GM23338 (cell line): ENCODE data around the gene ITGB2.

Experiments
- CREB1 ChIP-seq: fragments of 250-450 bp; sonication (Bioruptor Pico); IDR thresholded peaks from 2 replicates; pipeline ENCODE4 v1.5.0; 2020; ENCODE audit warnings: low read depth, mild to moderate bottlenecking, moderate library complexity
- CTCF ChIP-seq, 2 experiments: fragments of 200-600 bp in 1 of 2; sonication (generic) in 1 of 2; conservative IDR thresholded peaks; 2 replicates each; pipeline versions ENCODE4 v1.5.1 to v1.6.1; 2016 to 2017; ENCODE audit warnings: antibody characterized with exemption in 2 of 2, low read depth in 2 of 2, mild to moderate bottlenecking in 2 of 2, moderate library complexity in 1 of 2
- EZH2 ChIP-seq: fragments of 200-600 bp; sonication (generic); IDR thresholded peaks from one replicate; pipeline ENCODE4 v1.8.0; 2017; ENCODE audit warnings: antibody characterized with exemption, mild to moderate bottlenecking, low read depth; ENCODE audit not compliant: unreplicated experiment
- EZH2phosphoT487 ChIP-seq: fragments of 200-600 bp; sonication (generic); IDR thresholded peaks from one replicate; pipeline ENCODE4 v1.8.1; 2018; ENCODE audit warnings: antibody characterized with exemption; ENCODE audit not compliant: unreplicated experiment
- JUNB ChIP-seq: IDR thresholded peaks from one replicate; pipeline ENCODE4 v1.6.1; 2016; ENCODE audit warnings: antibody characterized with exemption; ENCODE audit not compliant: unreplicated experiment
- NANOG ChIP-seq: IDR thresholded peaks from 2 replicates; pipeline ENCODE4 v1.6.1; 2016; ENCODE audit warnings: antibody characterized with exemption, borderline replicate concordance
- POLR2AphosphoS5 ChIP-seq: IDR thresholded peaks from 2 replicates; pipeline ENCODE4 v1.6.1; 2016; ENCODE audit warnings: antibody characterized with exemption, low read depth
- REST ChIP-seq: IDR thresholded peaks from one replicate; pipeline ENCODE4 v1.6.1; 2018; ENCODE audit warnings: antibody characterized with exemption; ENCODE audit not compliant: unreplicated experiment

- TF ChIP-seq CTCF (conservative IDR thresholded peaks at IDR 0.05; ENCODE audit: low read depth in 2 of 2) = no peak
- TF ChIP-seq REST = no peak
- TF ChIP-seq EZH2 = no peak
- TF ChIP-seq CREB1 (CRISPR knock-in tag) = no peak
- no peak for TF ChIP-seq EZH2phosphoT487
- no peak for TF ChIP-seq JUNB
- TF ChIP-seq POLR2AphosphoS5 = no peak
- TF ChIP-seq NANOG = no peak
These were observed 37.9 kb upstream of the ITGB2 start for GRCh38 chr21:44958471-44959191.
